H1 (cell line): ENCODE results near the gene CRYBB3. TPM values are rescaled to one million over a fixed set of nuclear protein-coding genes. Genes with fewer than 3 reads are reported as not detected.

Experiments
- CTCF ChIA-PET: fragments of 300-600 bp; sonication (Branson Sonifier 250); formaldehyde crosslinking; loops from one replicate; lab custom pipeline; 2021; ENCODE audit not compliant: partially characterized antibody; lab: Charles Lee
- POLR2A ChIA-PET: fragments of 300-600 bp; sonication (Branson Sonifier 250); formaldehyde crosslinking; loops from one replicate; lab custom pipeline; 2021; ENCODE audit warnings: inconsistent platforms; ENCODE audit not compliant: partially characterized antibody; lab: Charles Lee
- DNase-seq, 2 experiments: peaks; one replicate each; pipeline versions ENCODE4 v3.0.0 to v3.0.0-alpha.2; 2010 to 2022; ENCODE audit warnings: low spot score in 2 of 2, low read depth in 1 of 2, mixed read lengths in 1 of 2
- FAIRE-seq: peaks from 2 replicates; lab custom pipeline; 2011; peaks lifted over from hg19 to GRCh38; lab: Jason Lieb, UNC
- H2AFZ ChIP-seq: 2 replicates; pipeline ENCODE4 v1.8.1; 2012; ENCODE audit warnings: low read length, inconsistent platforms
- H2AK5ac ChIP-seq: 2 replicates; pipeline ENCODE4 v1.6.1; 2013; ENCODE audit warnings: low read depth, low read length
- H2BK120ac ChIP-seq: replicated peaks from 2 replicates; pipeline ENCODE3; 2013; ENCODE audit warnings: low read depth, low read length, inconsistent platforms
- H2BK12ac ChIP-seq: 2 replicates; pipeline ENCODE4 v1.6.1; 2013; ENCODE audit warnings: low read depth, low read length
- H2BK15ac ChIP-seq: 2 replicates; pipeline ENCODE4 v1.6.1; 2013; ENCODE audit warnings: low read length
- H2BK20ac ChIP-seq: 2 replicates; pipeline ENCODE4 v1.6.1; 2013; ENCODE audit warnings: low read length
- H2BK5ac ChIP-seq: 2 replicates; pipeline ENCODE4 v1.6.1; 2013; ENCODE audit warnings: low read depth, low read length
- H3K14ac ChIP-seq: 2 replicates; pipeline ENCODE4 v1.6.1; 2013; ENCODE audit warnings: inconsistent platforms; ENCODE audit not compliant: insufficient read length
- H3K18ac ChIP-seq: 2 replicates; pipeline ENCODE4 v1.6.1; 2013; ENCODE audit warnings: low read length; ENCODE audit errors: extremely low read depth
- H3K23ac ChIP-seq: 2 replicates; pipeline ENCODE4 v1.6.1; 2013; ENCODE audit warnings: inconsistent platforms; ENCODE audit not compliant: insufficient read length
- H3K23me2 ChIP-seq: 2 replicates; pipeline ENCODE4 v1.6.1; 2013; ENCODE audit warnings: low read depth, low read length
- H3K27ac ChIP-seq: 2 replicates; pipeline ENCODE4 v1.6.1; 2011; ENCODE audit warnings: low read depth, low read length, inconsistent platforms
- H3K27me3 ChIP-seq, 4 experiments: replicated peaks in 1 of 4; 1 replicate in 1 of 4; 2 replicates in 3 of 4; pipeline versions ENCODE4 v1.6.1 to v1.8.1; 2011 to 2013; ENCODE audit warnings: low read length in 3 of 4, mild to moderate bottlenecking in 3 of 4, inconsistent platforms in 2 of 4, mixed read lengths in 2 of 4, moderate library complexity in 1 of 4; ENCODE audit not compliant: control insufficient read depth in 3 of 4, insufficient read depth in 3 of 4; ENCODE audit errors: extremely low read depth in 1 of 4
- H3K36me3 ChIP-seq, 4 experiments: 2 replicates each; pipeline versions ENCODE4 v1.6.1 to v1.8.1; 2011 to 2013; ENCODE audit warnings: mild to moderate bottlenecking in 4 of 4, low read length in 3 of 4, moderate library complexity in 2 of 4, control low read depth in 1 of 4, inconsistent platforms in 1 of 4; ENCODE audit not compliant: insufficient read depth in 4 of 4, control insufficient read depth in 2 of 4
- H3K4ac ChIP-seq: replicated peaks from 2 replicates; pipeline ENCODE3; 2013; ENCODE audit warnings: low read length, low read depth, mixed read lengths, inconsistent platforms; ENCODE audit not compliant: insufficient read length
- H3K4me1 ChIP-seq, 4 experiments: replicated peaks in 1 of 4; 1 replicate in 1 of 4; 2 replicates in 3 of 4; pipeline versions ENCODE4 v1.6.1 to v1.8.1; 2011 to 2013; ENCODE audit warnings: low read length in 3 of 4, inconsistent platforms in 2 of 4, mixed read lengths in 1 of 4; ENCODE audit not compliant: insufficient read depth in 4 of 4, control insufficient read depth in 3 of 4
- H3K4me2 ChIP-seq, 2 experiments: 2 replicates each; pipeline versions ENCODE4 v1.6.1 to v1.8.1; 2011 to 2013; ENCODE audit warnings: low read depth in 2 of 2, low read length in 2 of 2, control low read depth in 1 of 2, inconsistent platforms in 1 of 2, mild to moderate bottlenecking in 1 of 2; ENCODE audit not compliant: insufficient read depth in 1 of 2
- H3K4me3 ChIP-seq, 4 experiments: fragments of 200-600, 300-600 bp in 1 of 4; sonication (generic), shearing (Covaris generic), sonication (Bioruptor Twin) in 1 of 4; 2 replicates each; pipeline versions ENCODE4 v1.5.1 to v1.8.1; 2011 to 2016; ENCODE audit warnings: low read length in 4 of 4, low read depth in 3 of 4, control low read depth in 2 of 4, inconsistent platforms in 2 of 4, mild to moderate bottlenecking in 2 of 4, mixed read lengths in 1 of 4, moderate library complexity in 1 of 4; ENCODE audit not compliant: insufficient read depth in 2 of 4; ENCODE audit errors: extremely low read depth in 1 of 4
- H3K56ac ChIP-seq: replicated peaks from 2 replicates; pipeline ENCODE3; 2013; ENCODE audit warnings: low read depth, mild to moderate bottlenecking, mixed read lengths, low read length, inconsistent platforms; ENCODE audit not compliant: insufficient read length
- H3K79me1 ChIP-seq: 2 replicates; pipeline ENCODE4 v1.6.1; 2013; ENCODE audit warnings: low read depth, low read length, control low read depth
- H3K79me2 ChIP-seq, 2 experiments: 2 replicates each; pipeline versions ENCODE4 v1.6.1 to v1.8.1; 2012 to 2013; ENCODE audit warnings: low read length in 2 of 2, mild to moderate bottlenecking in 2 of 2, inconsistent platforms in 1 of 2; ENCODE audit not compliant: insufficient read depth in 2 of 2, control insufficient read depth in 1 of 2
- H3K9ac ChIP-seq, 4 experiments: replicated peaks in 1 of 4; 1 replicate in 1 of 4; 2 replicates in 3 of 4; pipeline versions ENCODE4 v1.6.1 to v1.8.1; 2011 to 2013; ENCODE audit warnings: low read depth in 3 of 4, low read length in 3 of 4, control low read depth in 2 of 4, mild to moderate bottlenecking in 2 of 4, moderate library complexity in 2 of 4, inconsistent platforms in 1 of 4; ENCODE audit errors: extremely low read depth in 1 of 4
- H3K9me3 ChIP-seq, 2 experiments: 2 replicates each; pipeline versions ENCODE4 v1.6.1 to v1.8.1; 2012 to 2013; ENCODE audit warnings: mild to moderate bottlenecking in 2 of 2, moderate library complexity in 2 of 2, control low read depth in 1 of 2, inconsistent platforms in 1 of 2, low read depth in 1 of 2, low read length in 1 of 2, mixed read lengths in 1 of 2; ENCODE audit not compliant: insufficient read depth in 2 of 2
- H4K20me1 ChIP-seq, 2 experiments: replicated peaks in 1 of 2; 2 replicates each; pipeline versions ENCODE3 to v1.8.1; 2011 to 2013; ENCODE audit warnings: inconsistent platforms in 2 of 2, low read length in 2 of 2, mild to moderate bottlenecking in 1 of 2; ENCODE audit not compliant: insufficient read depth in 2 of 2, control insufficient read depth in 1 of 2
- H4K5ac ChIP-seq: 2 replicates; pipeline ENCODE4 v1.6.1; 2013; ENCODE audit warnings: low read length, low read depth, mixed read lengths, inconsistent platforms; ENCODE audit not compliant: insufficient read length
- H4K8ac ChIP-seq: 2 replicates; pipeline ENCODE4 v1.8.0; 2013; ENCODE audit warnings: mild to moderate bottlenecking, moderate library complexity, low read length, inconsistent platforms; ENCODE audit not compliant: insufficient read depth; ENCODE audit errors: extremely low read depth
- H4K91ac ChIP-seq: replicated peaks from 2 replicates; pipeline ENCODE3; 2013; ENCODE audit warnings: low read length, mixed read lengths, inconsistent platforms; ENCODE audit not compliant: insufficient read length
- SIN3A ChIP-seq, 2 experiments: IDR thresholded peaks in 1 of 2; conservative IDR thresholded peaks in 1 of 2; 2 replicates each; pipeline ENCODE4 v1.6.1; 2011 to 2012; ENCODE audit warnings: low read length in 2 of 2, improper control_type of control experiment in 1 of 2, low read depth in 1 of 2, mild to moderate bottlenecking in 1 of 2
- TEAD4 ChIP-seq: IDR thresholded peaks from 2 replicates; pipeline ENCODE4 v1.6.1; 2012; ENCODE audit warnings: low read depth, low read length, inconsistent platforms, mixed read lengths
- ZNF274 ChIP-seq: IDR thresholded peaks from 2 replicates; pipeline ENCODE4 v1.7.0; 2012; ENCODE audit warnings: low read length, borderline replicate concordance; ENCODE audit errors: extremely low read depth
- WGBS, 2 experiments: shearing (Covaris generic) in 1 of 2; methylation state at CpG; one replicate each; pipeline versions ENCODE4 v1.1.6 to v1.1.7; 2013 to 2015; ENCODE audit warnings: low lambda C conversion rate in 2 of 2, mixed read lengths in 2 of 2, inconsistent platforms in 1 of 2, low coverage in 1 of 2, missing lambda C conversion rate in 1 of 2; ENCODE audit not compliant: insufficient replicate concordance in 2 of 2, insufficient coverage in 1 of 2, insufficient read length in 1 of 2; ENCODE audit errors: extremely low coverage in 1 of 2, missing lambda C conversion rate in 1 of 2; 5-methylcytosine and 5-hydroxymethylcytosine counted together
- polyA plus RNA-seq, 7 experiments: library from polyadenylated mRNA; depleted of rRNA in 3 of 7; stranded (reverse) in 5 of 7; unstranded in 2 of 7; fragments of >200 nt in 5 of 7; fragments of 200-250 nt in 2 of 7; gene quantifications; 1 replicate in 5 of 7; 2 replicates in 1 of 7; 4 replicates in 1 of 7; pipeline versions ENCODE4 v1.2.1 to v1.2.3, GENCODE V29; 2011 to 2013; ENCODE audit warnings: missing spikeins in 2 of 7, mixed read lengths in 2 of 7
- total RNA-seq: library from RNA; stranded (reverse); fragmentation: NEBNext Ultra II Directional; extraction: Animal tissue kit (Norgen Biotek cat#: 25700); gene quantifications from 2 replicates; pipeline ENCODE4 v1.2.1, GENCODE V29; 2021

CRYBB3 gene
- total and polyA plus RNA-seq, 2 of the 8 experiments (the other 6 are each of a cell fraction or from before 2014, with no cell fraction given): 0.44 to 0.58 TPM

- Histone ChIP-seq H3K4me1 (no peaks in the 10 kb centered on the region), H3K4me2 (no peak overlapping the region), H2BK5ac (no peak overlapping the region), H3K79me2 (no peaks in the 10 kb centered on the region), H3K9ac (no peak overlapping the region), H4K5ac (no peak overlapping the region), H2BK20ac (no peak overlapping the region), H4K20me1 (peaks cover 0 to 2% of the 10 kb centered on the region in 2 experiments), H3K23ac (no peak overlapping the region), H2BK15ac (no peak overlapping the region), H3K36me3 (peaks cover 0 to 6% (median 3%) of the 10 kb centered on the region in 4 experiments; a peak in 3 of 8 replicates), H3K27ac (no peak overlapping the region), H3K4ac (no peak overlapping the region), H2BK12ac (no peak overlapping the region), H3K56ac (no peak overlapping the region)
- DNase-seq: no peak
- TF ChIP-seq SIN3A (conservative IDR thresholded peaks at IDR 0.05 in 1 of 2, IDR thresholded peaks at IDR 0.05 in 1 of 2; ENCODE audit: low read depth in 1 of 2, low read length in 2 of 2) (peak; percentile 76; a peak in 3 of 4 replicates), TEAD4 (no peak), ZNF274 (no peak)
- TF ChIP-seq, all 59 proteins: peak for 1
- Histone ChIP-seq H3K14ac (no peak overlapping the region), H3K9me3 (no peaks in the 10 kb centered on the region; a peak in 1 of 4 replicates), H2AK5ac (no peak overlapping the region), H4K8ac (no peak overlapping the region), H2AFZ (no peak overlapping the region), H3K4me3 (no peak overlapping the region), H3K79me1 (no peaks in the 10 kb centered on the region), H3K18ac (no peak overlapping the region), H2BK120ac (no peak overlapping the region), H3K23me2 (no peaks in the 10 kb centered on the region), H4K91ac (no peak overlapping the region), H3K27me3 (no peaks in the 10 kb centered on the region)
- no peak for FAIRE-seq
- CTCF ChIA-PET: interaction anchor here (0.9 to 2.1 kb wide), 5 partner anchors 9 to 113 kb away, joined by 3 to 9 read pairs (median 5); no protein-coding TSS in a partner anchor
- WGBS, 2 experiments: 83% methylated on average over 3 of the region's 3 CpGs; no CpG with 5 or more reads in 1 of the 2 experiments
- POLR2A ChIA-PET: no interaction called here
Observed at GRCh38 chr22:25193548-25193947, 6.1 kb upstream of the CRYBB3 start.
